CD14-positive monocyte (primary cell): ENCODE data around the gene SERTM2. TPM values are rescaled to one million over a fixed set of nuclear protein-coding genes. Genes with fewer than 3 reads are reported as not detected.
A peak's percentile ranks its signal among the peaks of the same experiment; 100 is the strongest.
"Not testable (repeated sequence)": the region's sequence is repeated elsewhere in the genome, so short reads cannot be mapped to it uniquely, and the experiment has no call there.

Experiments used
- DNase-seq, 3 donors: peaks; one replicate each; pipeline ENCODE4 v3.0.0-alpha.2; 2011 to 2022
- H2AFZ ChIP-seq: 2 replicates; pipeline ENCODE4 v1.6.0; 2012; ENCODE audit warnings: mild to moderate bottlenecking, low read depth, low read length, inconsistent platforms; ENCODE audit not compliant: insufficient read depth, poor library complexity, severe bottlenecking
- H3K27ac ChIP-seq, 2 donors: 1 replicate in 1 of 2; 2 replicates in 1 of 2; pipeline ENCODE4 v1.5.1; 2012 to 2013; ENCODE audit warnings: low read length in 2 of 2, control low read depth in 1 of 2, inconsistent platforms in 1 of 2, low read depth in 1 of 2, mild to moderate bottlenecking in 1 of 2
- H3K27me3 ChIP-seq, 2 donors: one replicate each; pipeline versions ENCODE4 v1.6.0 to v1.6.1; 2011 to 2013; ENCODE audit warnings: low read length in 2 of 2; ENCODE audit not compliant: control insufficient read depth in 2 of 2, insufficient read depth in 2 of 2
- H3K36me3 ChIP-seq, 2 donors: replicated peaks in 1 of 2; 1 replicate in 1 of 2; 2 replicates in 1 of 2; pipeline versions ENCODE4 v1.5.1 to v1.6.1; 2012 to 2013; ENCODE audit warnings: low read length in 2 of 2, control low read depth in 1 of 2, inconsistent platforms in 1 of 2, mild to moderate bottlenecking in 1 of 2; ENCODE audit not compliant: insufficient read depth in 2 of 2, control insufficient read depth in 1 of 2
- H3K4me1 ChIP-seq, 2 donors: 1 replicate in 1 of 2; 2 replicates in 1 of 2; pipeline versions ENCODE4 v1.5.1 to v1.6.1; 2012 to 2013; ENCODE audit warnings: low read length in 2 of 2, control low read depth in 1 of 2, inconsistent platforms in 1 of 2, mild to moderate bottlenecking in 1 of 2, moderate library complexity in 1 of 2; ENCODE audit not compliant: insufficient read depth in 2 of 2, control insufficient read depth in 1 of 2
- H3K4me2 ChIP-seq: replicated peaks from 2 replicates; pipeline ENCODE3; 2012; ENCODE audit warnings: low read length, moderate library complexity, mild to moderate bottlenecking; ENCODE audit not compliant: poor library complexity, severe bottlenecking; ENCODE audit errors: extremely low read depth
- H3K4me3 ChIP-seq, 3 experiments: fragments of 200-600 bp in 1 of 3; sonication (generic) in 1 of 3; replicated peaks in 1 of 3; 1 replicate in 2 of 3; 2 replicates in 1 of 3; pipeline ENCODE4 v1.5.1; 2011 to 2013; ENCODE audit warnings: low read length in 3 of 3, mild to moderate bottlenecking in 3 of 3, control low read depth in 2 of 3, low read depth in 2 of 3, inconsistent platforms in 1 of 3, moderate library complexity in 1 of 3
- H3K79me2 ChIP-seq: 2 replicates; pipeline ENCODE4 v1.6.0; 2012; ENCODE audit warnings: mild to moderate bottlenecking, control low read depth, inconsistent platforms, low read length, moderate library complexity; ENCODE audit not compliant: insufficient read depth
- H3K9ac ChIP-seq: 2 replicates; pipeline ENCODE4 v1.6.0; 2017; ENCODE audit warnings: low read length, mild to moderate bottlenecking; ENCODE audit not compliant: insufficient read depth, poor library complexity, severe bottlenecking
- H3K9me3 ChIP-seq, 2 donors: replicated peaks in 1 of 2; 1 replicate in 1 of 2; 2 replicates in 1 of 2; pipeline versions ENCODE4 v1.5.1 to v1.6.1; 2012 to 2013; ENCODE audit warnings: low read length in 2 of 2, control low read depth in 1 of 2; ENCODE audit not compliant: control insufficient read depth in 1 of 2, insufficient read depth in 1 of 2
- H4K20me1 ChIP-seq: 2 replicates; pipeline ENCODE4 v1.6.0; 2012; ENCODE audit warnings: mild to moderate bottlenecking, low read length, control low read depth, moderate library complexity; ENCODE audit not compliant: insufficient read depth
- H3K27ac Mint-ChIP-seq, 7 donors: one replicate each; pipeline ENCODE4 v1.8.0; 2020; ENCODE audit warnings: mild to moderate bottlenecking in 7 of 7, mixed read lengths in 7 of 7, moderate library complexity in 6 of 7, inconsistent platforms in 2 of 7
- H3K27me3 Mint-ChIP-seq, 3 donors: one replicate each; pipeline ENCODE4 v1.8.0; 2021 to 2022; ENCODE audit warnings: low read depth in 3 of 3, mild to moderate bottlenecking in 3 of 3, mixed read lengths in 3 of 3, moderate library complexity in 3 of 3, inconsistent platforms in 1 of 3
- H3K36me3 Mint-ChIP-seq, 2 donors: one replicate each; pipeline ENCODE4 v1.8.0; 2020; ENCODE audit warnings: mixed read lengths in 2 of 2, inconsistent platforms in 1 of 2, mild to moderate bottlenecking in 1 of 2
- H3K4me1 Mint-ChIP-seq: one replicate; pipeline ENCODE4 v1.8.0; 2020; ENCODE audit warnings: mild to moderate bottlenecking, mixed read lengths
- H3K4me3 Mint-ChIP-seq, 2 donors: one replicate each; pipeline ENCODE4 v1.8.0; 2020; ENCODE audit warnings: mild to moderate bottlenecking in 2 of 2, mixed read lengths in 2 of 2, moderate library complexity in 1 of 2
- H3K9me3 Mint-ChIP-seq, 7 donors: one replicate each; pipeline ENCODE4 v1.8.0; 2020 to 2022; ENCODE audit warnings: mixed read lengths in 7 of 7, mild to moderate bottlenecking in 6 of 7, moderate library complexity in 6 of 7, inconsistent platforms in 2 of 7
- CTCF ChIP-seq: fragments of 200-600 bp; IDR thresholded peaks from one replicate; pipeline ENCODE4 v1.8.0; 2022; ENCODE audit warnings: antibody characterized with exemption, mild to moderate bottlenecking
- WGBS: methylation state at CpG from one replicate; pipeline ENCODE4 v1.1.5; 2013; ENCODE audit warnings: missing lambda C conversion rate; ENCODE audit not compliant: insufficient coverage; 5-methylcytosine and 5-hydroxymethylcytosine counted together
- intact Hi-C, 2 donors: fragments of 100-400 bp; cut with micrococcal nuclease; formaldehyde crosslinking; loops; one replicate each; pipeline versions ENCODE4 v1.15.0 to v1.15.1; 2023
- polyA plus RNA-seq, 3 donors: library from polyadenylated mRNA; depleted of rRNA in 1 of 3; unstranded in 2 of 3; stranded (reverse) in 1 of 3; fragments of 300-500 nt in 2 of 3; fragments of >200 nt in 1 of 3; fragmentation: Illumina TruSeq in 2 of 3; gene quantifications; 1 replicate in 2 of 3; 2 replicates in 1 of 3; pipeline ENCODE4 v1.2.3, GENCODE V29; 2012 to 2021

Gene SERTM2
- polyA plus RNA-seq, 3 donors = not detected

- no peak overlapping the region for H2AFZ ChIP-seq
- H3K9ac ChIP-seq = no peak overlapping the region
- no peaks in the 10 kb centered on the region for H3K4me1 ChIP-seq
- no CpG with 5 or more reads among the region's 3 CpGs for WGBS
- no peak for TF ChIP-seq CTCF
- no peaks in the 10 kb centered on the region for H3K79me2 ChIP-seq
- H3K27me3 ChIP-seq = no peaks in the 10 kb centered on the region
- H3K9me3 ChIP-seq = no peaks in the 10 kb centered on the region
- Mint-ChIP-seq H3K27me3 (peaks cover 0 to 6% (median 0%) of the 10 kb centered on the region in 3 donors), H3K27ac (no peak overlapping the region), H3K36me3 (no peaks in the 10 kb centered on the region), H3K4me1 (no peaks in the 10 kb centered on the region), H3K4me3 (no peak overlapping the region), H3K9me3 (peaks cover 0 to 7% (median 1%) of the 10 kb centered on the region in 7 donors)
- intact Hi-C loops = no loop called here
- no peak for DNase-seq
- no peaks in the 10 kb centered on the region for H3K36me3 ChIP-seq
- no peak overlapping the region for H3K4me3 ChIP-seq
- H4K20me1 ChIP-seq = no peaks in the 10 kb centered on the region
- no peak overlapping the region for H3K27ac ChIP-seq
- no peak overlapping the region for H3K4me2 ChIP-seq
These were observed 31.8 kb downstream of the SERTM2 start for GRCh38 chrX:111543212-111543741.

- H3K9me3 Mint-ChIP-seq, H3K9me3 ChIP-seq, H3K27me3 ChIP-seq, H3K36me3 Mint-ChIP-seq, H3K4me3 ChIP-seq, H4K20me1 ChIP-seq, H2AFZ ChIP-seq, H3K36me3 ChIP-seq, H3K4me3 Mint-ChIP-seq, H3K4me2 ChIP-seq, H3K27ac ChIP-seq, H3K4me1 Mint-ChIP-seq, H3K79me2 ChIP-seq, H3K4me1 ChIP-seq, H3K9ac ChIP-seq, DNase-seq, H3K27me3 Mint-ChIP-seq, intact Hi-C loops: not testable (repeated sequence)
- H3K27ac Mint-ChIP-seq = peak overlapping the region in 2 of 7 donors; percentile 40 to 68
- WGBS = no CpG with 5 or more reads among the region's 6 CpGs
These were observed 37.8 kb downstream of the SERTM2 start for GRCh38 chrX:111549235-111549634.
